Stimulated activated CD4-positive, alpha-beta T cell treated with anti-CD3 and anti-CD28 coated beads, Interleukin-15, amount 100 ng/mL, for 1 hour (primary cell): ENCODE results near the gene ACIN1.
"Not testable (repeated sequence)": the region's sequence is repeated elsewhere in the genome, so short reads cannot be mapped to it uniquely, and the experiment has no call there.

Source experiments
- DNase-seq, 2 donors: peaks; one replicate each; pipeline ENCODE4 v3.0.0-alpha.2; 2020; ENCODE audit warnings: low read depth in 1 of 2, low spot score in 1 of 2

ACIN1 gene

DNA sequence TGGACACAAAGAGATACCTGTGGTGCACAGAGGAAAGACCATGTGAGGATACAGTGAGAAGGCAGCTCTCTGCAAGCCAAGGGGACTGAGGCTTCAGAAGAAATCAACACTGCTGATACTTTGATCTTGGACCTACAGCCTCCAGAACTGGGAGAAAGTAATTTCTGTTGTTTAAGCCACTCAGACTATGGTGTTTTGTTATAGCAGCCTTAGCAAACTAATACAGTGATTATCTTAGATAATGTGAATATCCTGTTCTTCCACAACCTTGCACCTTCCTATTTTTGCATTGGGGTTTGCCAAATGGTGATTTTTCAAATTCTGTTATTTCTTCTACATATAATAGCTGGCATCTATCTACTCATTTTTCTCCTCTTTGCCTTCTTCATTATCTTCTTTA lies 76.8 kb downstream of the ACIN1 start:
- no peak for DNase-seq

- DNase-seq, result no peak
These were observed 77.8 kb downstream of the ACIN1 start for GRCh38 chr14:23017091-23017490.

- DNase-seq, result no peak
These were observed 79.3 kb downstream of the ACIN1 start for GRCh38 chr14:23015618-23016017.

- not testable (repeated sequence) for DNase-seq
These were observed 81.2 kb downstream of the ACIN1 start for GRCh38 chr14:23013749-23014054.

DNA sequence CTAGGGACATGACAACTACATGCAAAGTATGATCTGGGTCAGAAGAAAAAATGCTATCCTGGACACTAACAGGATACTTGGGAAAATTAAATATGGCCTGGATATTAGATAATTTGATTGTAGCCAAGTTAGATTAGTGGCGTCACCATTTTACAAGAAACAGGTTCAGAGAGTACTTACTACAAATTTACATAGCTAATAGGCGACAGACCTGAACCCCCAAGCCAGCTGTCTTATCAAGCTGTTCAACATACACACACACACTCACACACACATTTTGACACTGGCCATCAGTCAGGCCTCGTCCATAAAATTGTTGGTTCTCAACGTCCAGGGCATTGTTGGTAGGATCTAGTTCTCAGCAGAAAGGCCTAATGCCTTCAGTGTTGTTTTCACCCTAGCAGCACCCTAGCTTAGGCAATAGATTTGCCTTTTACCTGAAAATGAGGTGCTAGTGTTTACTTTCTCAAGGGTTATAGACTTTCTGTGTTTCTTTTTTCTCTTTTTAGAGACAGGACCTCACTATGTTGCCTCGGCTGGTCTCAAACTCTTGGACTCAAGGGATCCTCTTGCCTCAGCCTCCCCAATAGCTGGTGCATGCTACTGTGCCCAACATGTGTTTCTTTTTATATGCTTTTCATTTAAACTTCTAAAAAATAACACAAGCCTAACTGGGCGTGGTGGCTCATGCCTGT lies 81.7 kb downstream of the ACIN1 start:
- no peak for DNase-seq

DNA sequence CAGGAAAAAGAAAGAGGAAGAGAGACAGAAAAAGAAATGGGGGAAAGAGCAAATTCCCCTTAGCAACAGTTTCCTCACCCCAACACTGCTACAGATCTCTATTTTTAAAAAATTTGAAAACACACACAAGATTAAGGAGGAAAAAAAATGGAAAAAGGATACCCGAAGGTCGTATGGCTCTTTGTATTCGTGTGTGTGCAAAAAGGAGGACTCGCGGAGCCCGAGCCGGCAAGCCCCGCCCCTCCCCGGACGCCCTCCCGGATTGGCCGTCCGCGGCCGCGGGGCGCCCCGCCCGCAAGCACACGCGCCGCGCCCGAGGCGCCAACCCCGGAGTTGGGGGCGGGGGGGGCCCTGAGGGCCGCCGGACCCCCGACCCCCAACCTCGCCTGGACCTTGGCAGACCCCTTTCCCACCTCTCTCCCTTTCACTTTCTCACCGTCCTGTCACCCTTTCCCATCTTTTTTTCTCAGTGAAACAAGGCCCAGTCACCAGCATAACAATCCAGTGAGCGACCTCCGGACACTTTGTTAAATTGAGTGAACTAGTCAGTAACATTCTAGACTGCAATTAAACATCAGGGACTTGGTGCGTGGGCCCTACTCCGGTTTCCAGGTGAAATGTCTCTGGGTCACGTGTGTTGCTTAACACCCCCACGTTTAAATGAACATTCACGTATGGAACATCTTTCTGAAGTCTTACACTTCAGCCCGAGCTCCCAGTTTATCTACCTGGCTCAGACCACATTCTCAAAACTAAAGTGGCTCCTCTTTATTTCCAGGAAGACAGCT lies 84.8 kb downstream of the ACIN1 start, which contains the start of gene C14orf93:
TSS of gene C14orf93 (minus strand) at position 205 of the 788 bp plus-strand sequence. CDS start 11,120 bp downstream, outside the sequence.
- peak; percentile 59 to 76 for DNase-seq

- DNase-seq, result no peak
These were observed 85.4 kb downstream of the ACIN1 start for GRCh38 chr14:23009483-23009938.

- no peak for DNase-seq
These were observed 86.1 kb downstream of the ACIN1 start for GRCh38 chr14:23008831-23009230.
